ENCODE results near the gene CNTN4.

DNA sequence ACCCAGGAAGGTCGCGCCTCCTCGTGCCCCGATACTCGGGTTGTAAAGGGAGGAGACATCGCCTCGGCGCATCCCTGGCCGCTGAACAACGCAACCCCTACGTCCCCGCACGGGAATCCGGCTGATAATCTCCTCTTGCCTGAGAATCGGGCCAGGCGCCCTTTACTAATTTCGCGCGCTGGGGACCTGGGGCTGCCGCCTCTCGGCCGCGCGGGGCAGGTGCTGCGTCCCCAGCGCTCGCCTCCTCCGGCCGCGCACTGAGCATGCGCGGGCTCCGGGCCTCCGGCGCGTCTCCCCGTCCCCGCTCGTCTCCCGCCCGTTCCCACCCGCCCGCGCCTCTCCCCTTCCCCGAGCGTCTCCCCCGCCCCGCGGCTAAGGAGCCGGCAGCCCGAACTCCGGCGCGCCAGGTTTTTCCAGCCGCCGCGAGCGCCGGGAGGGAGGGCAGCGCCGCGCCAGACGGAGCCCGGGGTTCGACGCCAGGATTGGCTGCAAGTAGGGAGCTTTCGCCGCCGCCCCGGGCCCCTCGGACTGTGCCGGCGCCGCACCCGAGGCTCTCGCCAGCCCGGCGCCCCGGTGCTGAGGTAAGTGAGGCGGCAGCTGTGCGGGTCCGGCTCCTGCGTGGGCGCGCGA lies at the start of gene CNTN4:
- TF ChIP-seq POLR2AphosphoS5 (IDR thresholded peaks at IDR 0.05; ENCODE audit: low read depth, low read length) (no peak), POLR2A (IDR thresholded peaks at IDR 0.05; ENCODE audit: control extremely low read depth in 1 of 2, low read depth in 2 of 2, low read length in 2 of 2) (no peak), CREB1 (IDR thresholded peaks at IDR 0.05) (0 out of 2 replicates have a peak, but pooled peaks have one; percentile 14), NRF1 (IDR thresholded peaks at IDR 0.05; ENCODE audit: low read depth, low read length) (peak; percentile 70), ASH2L (IDR thresholded peaks at IDR 0.05; ENCODE audit: low read length) (peak; percentile 5), EGR1 (IDR thresholded peaks at IDR 0.05; ENCODE audit: borderline replicate concordance, low read depth, low read length) (0 out of 2 replicates have a peak, but pooled peaks have one; percentile 7), KDM5A (IDR thresholded peaks at IDR 0.05; ENCODE audit: low read length) (no peak), EZH2 (IDR thresholded peaks at IDR 0.05; ENCODE audit: low read depth, low read length, severe bottlenecking) (no peak), GABPA (IDR thresholded peaks at IDR 0.05; ENCODE audit: borderline replicate concordance, insufficient read depth, low read length) (no peak)
- TF ChIP-seq, protein P1, sequence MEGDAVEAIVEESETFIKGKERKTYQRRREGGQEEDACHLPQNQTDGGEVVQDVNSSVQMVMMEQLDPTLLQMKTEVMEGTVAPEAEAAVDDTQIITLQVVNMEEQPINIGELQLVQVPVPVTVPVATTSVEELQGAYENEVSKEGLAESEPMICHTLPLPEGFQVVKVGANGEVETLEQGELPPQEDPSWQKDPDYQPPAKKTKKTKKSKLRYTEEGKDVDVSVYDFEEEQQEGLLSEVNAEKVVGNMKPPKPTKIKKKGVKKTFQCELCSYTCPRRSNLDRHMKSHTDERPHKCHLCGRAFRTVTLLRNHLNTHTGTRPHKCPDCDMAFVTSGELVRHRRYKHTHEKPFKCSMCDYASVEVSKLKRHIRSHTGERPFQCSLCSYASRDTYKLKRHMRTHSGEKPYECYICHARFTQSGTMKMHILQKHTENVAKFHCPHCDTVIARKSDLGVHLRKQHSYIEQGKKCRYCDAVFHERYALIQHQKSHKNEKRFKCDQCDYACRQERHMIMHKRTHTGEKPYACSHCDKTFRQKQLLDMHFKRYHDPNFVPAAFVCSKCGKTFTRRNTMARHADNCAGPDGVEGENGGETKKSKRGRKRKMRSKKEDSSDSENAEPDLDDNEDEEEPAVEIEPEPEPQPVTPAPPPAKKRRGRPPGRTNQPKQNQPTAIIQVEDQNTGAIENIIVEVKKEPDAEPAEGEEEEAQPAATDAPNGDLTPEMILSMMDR (IDR thresholded peaks at IDR 0.05; ENCODE audit: control extremely low read depth in 1 of 3, insufficient read depth in 1 of 3, low read depth in 1 of 3, low read length in 3 of 3) = peak in 2 of 3 experiments; percentile 10 to 16; a peak in 3 of 4 replicates
